ENCODE measurements around the gene MAGI3.

GRCh38 chr1:113684153-113684541 lies 293.8 kb downstream of the MAGI3 start:
- no peak for TF ChIP-seq CTCF (IDR thresholded peaks at IDR 0.05)
- no peak for TF ChIP-seq POLR2A (IDR thresholded peaks at IDR 0.05)
